Suppressor macrophage treated with lipopolysaccharide for 1 hour (primary cell): Measurements from ENCODE around the gene ELP4.

Experiments
- DNase-seq, 3 donors: peaks; one replicate each; pipeline ENCODE4 v3.0.0-alpha.2; 2020 to 2022

The ELP4 gene

GRCh38 chr11:31783252-31783651, 273.7 kb downstream of the ELP4 start:
- DNase-seq: no peak

GRCh38 chr11:31784611-31785010, 275.0 kb downstream of the ELP4 start:
- DNase-seq: no peak

GRCh38 chr11:31786996-31787685, 277.6 kb downstream of the ELP4 start:
- no peak for DNase-seq

- no peak for DNase-seq
These were observed 278.5 kb downstream of the ELP4 start for GRCh38 chr11:31788085-31788484.

- DNase-seq: no peak
These were observed 281.1 kb downstream of the ELP4 start for GRCh38 chr11:31790649-31791048.

- DNase-seq: no peak
These were observed 282.5 kb downstream of the ELP4 start for GRCh38 chr11:31792036-31792435.

GRCh38 chr11:31792456-31792855, 282.9 kb downstream of the ELP4 start:
- no peak for DNase-seq

GRCh38 chr11:31793264-31793663, 283.7 kb downstream of the ELP4 start:
- DNase-seq: no peak

- no peak for DNase-seq
These were observed 285.0 kb downstream of the ELP4 start for GRCh38 chr11:31794548-31794947.

GRCh38 chr11:31795706-31796498, 286.3 kb downstream of the ELP4 start:
- DNase-seq: no peak

GRCh38 chr11:31796499-31797189, 287.1 kb downstream of the ELP4 start:
- DNase-seq: no peak

- DNase-seq: no peak
These were observed 287.9 kb downstream of the ELP4 start for GRCh38 chr11:31797190-31798056.

- DNase-seq: no peak
These were observed 288.5 kb downstream of the ELP4 start for GRCh38 chr11:31798057-31798553.

- peak in 1 of 3 donors; percentile 23 for DNase-seq
These were observed 289.2 kb downstream of the ELP4 start for GRCh38 chr11:31798554-31799434.

- no peak for DNase-seq
These were observed 290.1 kb downstream of the ELP4 start for GRCh38 chr11:31799435-31800397.

GRCh38 chr11:31800398-31801265, 291.1 kb downstream of the ELP4 start:
- no peak for DNase-seq

GRCh38 chr11:31801298-31801702, 291.7 kb downstream of the ELP4 start:
- no peak for DNase-seq

- DNase-seq: no peak
These were observed 292.5 kb downstream of the ELP4 start for GRCh38 chr11:31802000-31802551.

- no peak for DNase-seq
These were observed 293.0 kb downstream of the ELP4 start for GRCh38 chr11:31802609-31802989.
